HG03095 (cell line): ENCODE measurements around the gene PRUNE2.
A peak's percentile ranks its signal among the peaks of the same experiment; 100 is the strongest.

Experiments used
- ATAC-seq: cut with Tn5 transposase; IDR thresholded peaks from one replicate; pipeline ENCODE4 v1.9.1; 2021; ENCODE audit warnings: moderate library complexity; ENCODE audit not compliant: unreplicated experiment

PRUNE2 gene

DNA sequence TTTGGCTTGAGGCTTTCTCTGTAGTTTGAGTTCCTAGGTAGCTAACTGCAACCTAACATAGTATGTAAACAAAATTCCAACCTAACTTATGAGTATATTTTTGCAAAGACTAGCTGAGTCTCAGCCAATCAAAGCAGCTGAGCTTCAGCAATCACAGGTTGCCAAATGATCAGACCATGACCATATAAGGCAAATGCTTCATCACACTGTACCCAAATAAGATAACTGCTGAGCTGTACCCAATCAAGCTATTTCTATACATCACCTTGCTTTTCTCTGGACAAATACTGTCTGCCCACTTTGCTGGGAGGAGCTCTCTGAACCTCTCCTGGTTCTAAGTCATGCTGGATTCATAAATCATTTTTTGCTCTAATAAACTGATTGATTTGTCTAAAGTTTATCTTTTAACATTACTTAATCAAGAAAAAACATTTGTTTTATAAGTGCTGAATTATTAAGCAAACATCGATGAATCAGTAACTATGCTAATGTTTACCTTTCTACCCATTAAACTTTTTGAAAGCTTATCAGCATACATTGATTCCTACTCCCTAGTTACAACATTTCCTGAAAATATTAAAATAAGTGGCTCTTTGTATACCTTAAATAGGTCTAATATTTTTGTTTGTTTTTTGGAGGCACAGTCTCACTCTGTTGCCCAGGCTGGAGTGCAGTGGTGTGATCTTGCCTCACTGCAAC, 271.4 kb downstream of the PRUNE2 start:
- ATAC-seq = no peak

DNA sequence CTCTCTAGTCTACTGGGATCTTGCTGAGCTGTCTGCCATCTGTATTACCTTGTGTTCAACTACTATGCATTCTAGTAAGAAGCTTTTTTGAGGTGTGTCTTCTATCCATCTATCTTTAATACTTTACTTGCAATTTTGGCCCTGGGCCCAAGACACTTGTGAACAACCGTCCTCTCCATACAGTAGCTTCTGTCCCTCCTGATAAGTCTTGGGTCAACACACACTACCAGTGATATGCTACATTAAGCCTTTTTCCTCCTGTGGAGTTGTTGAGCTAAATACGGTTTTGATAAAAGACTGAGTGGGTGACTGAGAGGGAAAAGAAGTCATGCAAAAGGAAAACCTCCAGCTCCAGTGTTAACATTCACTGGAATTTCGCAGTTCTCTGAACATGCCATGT, 275.0 kb downstream of the PRUNE2 start:
- ATAC-seq = no peak

DNA sequence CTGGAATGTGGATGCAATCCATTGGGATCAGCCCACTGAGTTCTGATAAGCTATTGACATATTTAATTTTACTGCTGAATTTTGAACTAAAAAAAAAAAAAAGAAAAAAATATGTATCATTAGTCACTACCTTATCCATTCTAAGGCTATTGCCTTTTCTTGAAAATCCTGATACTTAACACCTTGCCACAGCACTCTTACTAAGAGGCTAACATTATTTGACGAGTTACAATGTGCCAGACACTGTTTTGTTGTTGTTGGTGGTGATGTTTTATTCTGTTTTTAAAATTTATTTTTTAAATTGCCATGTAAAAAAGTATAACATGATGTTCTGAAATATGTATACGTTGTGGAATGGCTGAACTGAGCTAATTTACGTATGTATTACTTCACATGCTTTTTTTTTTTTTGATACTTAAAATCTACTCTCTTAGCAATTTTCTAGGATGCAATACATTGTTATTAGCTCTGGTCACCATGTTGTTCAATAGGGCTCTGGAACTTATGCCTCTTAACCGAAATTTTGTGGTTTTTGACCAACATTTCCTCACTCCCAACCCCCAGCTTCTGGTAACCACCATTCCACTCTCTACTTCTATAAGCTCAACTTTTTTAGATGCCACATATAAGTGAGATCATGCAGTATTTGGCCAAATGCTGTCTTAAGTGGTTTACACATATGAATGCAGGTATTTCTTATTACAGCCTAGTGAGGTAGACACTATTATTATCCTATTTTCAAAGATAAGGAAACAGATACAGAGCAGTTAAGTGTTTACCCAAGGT, 276.5 kb downstream of the PRUNE2 start:
- ATAC-seq = no peak

DNA sequence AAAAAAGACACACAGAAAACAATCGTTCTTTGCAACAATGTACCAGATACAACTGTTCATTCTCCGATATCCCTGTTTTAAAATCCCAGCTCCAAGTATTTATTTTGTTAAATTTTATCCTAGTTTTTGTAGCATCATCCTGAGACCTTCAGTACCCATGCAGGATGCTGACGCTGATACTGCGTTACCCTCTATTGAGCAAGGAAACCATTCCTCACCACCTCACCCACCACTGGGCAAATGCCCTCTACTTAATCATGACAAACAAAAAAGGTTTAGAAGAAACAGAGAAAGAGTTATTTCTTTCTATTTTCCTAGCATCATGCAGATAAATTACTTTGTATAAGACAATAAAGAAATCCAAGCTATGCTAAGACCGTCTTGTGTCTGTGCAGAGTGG, 277.8 kb downstream of the PRUNE2 start:
- no peak for ATAC-seq

DNA sequence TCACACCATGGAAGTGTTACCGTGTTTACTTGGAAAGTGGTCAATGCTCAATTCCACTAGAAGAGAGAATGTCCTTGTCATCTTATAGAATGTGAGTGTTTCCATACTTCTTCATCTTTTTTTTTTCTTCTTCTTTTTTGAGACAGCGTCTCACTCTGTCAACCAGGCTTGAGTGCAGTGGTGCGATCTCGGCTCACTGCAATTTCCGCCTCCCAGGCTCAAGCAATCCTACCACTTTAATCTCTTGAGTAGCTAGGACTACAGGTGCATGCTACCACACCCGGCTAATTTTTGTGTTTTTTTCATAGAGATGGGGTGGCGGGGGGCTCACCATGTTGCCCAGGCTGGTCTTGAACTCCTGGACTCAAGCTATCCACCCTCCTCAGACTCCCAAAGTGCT, 278.9 kb downstream of the PRUNE2 start:
- no peak for ATAC-seq

DNA sequence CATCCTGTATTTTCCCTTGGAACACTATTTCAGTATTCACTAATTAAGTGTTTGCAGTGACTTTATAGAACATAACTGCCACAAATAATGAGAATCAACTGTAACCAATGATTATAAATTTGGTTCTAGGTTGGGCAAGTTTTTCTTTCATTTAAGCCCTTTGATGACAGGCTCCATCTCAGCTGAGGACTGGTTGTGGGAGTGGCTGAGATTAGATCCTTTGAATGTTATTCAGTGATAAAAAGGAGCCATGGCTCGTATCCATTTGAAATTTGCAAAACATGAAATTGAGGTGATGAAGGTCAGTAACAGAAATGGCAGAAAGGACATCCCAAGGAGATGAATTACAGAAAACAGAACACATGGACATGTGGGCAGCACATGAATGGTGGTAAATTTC, 279.8 kb downstream of the PRUNE2 start:
- ATAC-seq = no peak

DNA sequence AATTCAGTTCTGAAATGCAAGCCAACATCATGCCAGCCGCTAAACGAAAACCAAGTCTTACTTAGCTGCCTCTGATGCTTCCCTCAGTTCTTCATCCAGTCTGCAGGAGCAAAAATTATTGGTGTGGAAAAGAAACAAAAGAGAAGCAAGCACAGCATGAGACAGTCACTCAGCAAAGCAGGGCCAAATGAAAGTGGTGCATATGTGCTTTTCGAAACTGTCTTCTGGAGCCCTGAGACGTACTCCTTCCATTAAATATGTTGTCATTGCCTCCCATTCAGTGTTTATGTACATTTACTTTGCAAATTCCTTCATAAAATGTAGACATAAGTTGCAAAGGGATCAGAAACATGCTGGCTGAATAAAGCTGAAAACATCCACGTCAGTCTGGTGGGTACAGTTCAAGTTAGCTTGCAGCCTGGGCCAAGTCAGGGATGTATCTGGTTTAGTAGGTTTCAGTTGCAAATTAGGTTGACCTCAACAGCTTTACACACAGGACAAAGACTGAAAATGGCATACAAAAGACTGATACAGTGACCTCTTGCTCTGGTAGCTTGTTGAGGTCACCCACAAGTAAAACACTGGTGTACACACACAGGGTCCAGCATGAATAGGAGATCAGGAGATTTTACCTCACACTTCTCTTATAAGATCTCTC, 281.4 kb downstream of the PRUNE2 start:
- peak; percentile 87 for ATAC-seq

DNA sequence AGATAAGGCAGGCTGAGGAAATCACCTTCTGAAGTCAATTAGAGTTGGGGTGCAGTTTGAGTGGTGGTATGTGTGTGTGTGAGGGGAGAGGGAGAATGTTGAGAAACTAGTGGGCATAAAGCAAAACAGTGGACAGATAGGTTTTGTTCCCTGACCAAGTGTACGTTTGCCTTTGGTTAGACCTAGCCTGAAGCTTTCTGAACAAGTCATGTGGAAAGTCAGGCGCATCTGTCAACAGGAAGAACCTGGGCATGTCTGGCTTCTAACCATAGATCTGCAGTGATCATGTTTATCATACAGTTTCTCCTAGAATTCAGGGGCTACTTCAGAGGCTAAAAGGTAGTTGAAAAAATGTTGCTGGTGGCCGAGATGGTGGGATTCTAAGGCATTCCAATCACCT, 284.9 kb downstream of the PRUNE2 start:
- ATAC-seq = no peak

DNA sequence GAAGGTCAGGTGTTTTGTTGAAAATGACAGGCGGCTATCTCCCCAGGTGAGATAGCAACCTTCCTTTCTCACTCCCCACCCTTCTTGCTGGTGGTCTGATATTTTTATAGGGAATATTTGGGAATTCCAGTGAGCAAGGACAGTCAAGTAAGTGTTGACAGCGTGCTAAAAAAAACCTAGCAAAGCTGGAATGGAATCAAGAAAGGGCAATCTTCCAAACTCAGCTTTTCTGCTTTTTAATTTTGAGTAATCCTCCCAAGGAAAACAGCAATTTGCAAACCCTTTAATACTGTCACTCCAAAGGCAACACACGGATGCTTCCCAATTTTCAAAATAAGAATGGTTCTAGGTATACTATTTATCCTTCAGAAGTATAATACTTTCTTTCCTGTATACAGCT, 285.3 kb downstream of the PRUNE2 start:
- no peak for ATAC-seq

DNA sequence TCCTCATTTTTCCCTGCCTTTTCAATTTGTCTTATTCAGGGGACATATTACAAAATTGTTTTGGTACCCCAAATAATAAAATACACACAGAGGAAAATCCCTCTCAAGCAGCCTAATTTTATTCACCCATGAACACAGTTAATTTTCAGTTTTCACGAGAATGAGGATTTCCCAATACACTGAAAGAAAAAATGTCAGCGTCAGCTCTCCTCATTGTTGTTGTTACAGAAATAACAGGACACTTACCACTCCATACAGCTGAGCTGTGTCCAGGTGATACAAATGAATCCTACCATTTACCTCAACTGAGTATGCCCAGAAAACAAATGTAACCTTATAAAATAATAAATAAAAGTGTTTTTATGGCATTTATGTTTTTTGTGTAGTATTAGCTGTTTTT, 286.3 kb downstream of the PRUNE2 start:
- ATAC-seq = no peak

DNA sequence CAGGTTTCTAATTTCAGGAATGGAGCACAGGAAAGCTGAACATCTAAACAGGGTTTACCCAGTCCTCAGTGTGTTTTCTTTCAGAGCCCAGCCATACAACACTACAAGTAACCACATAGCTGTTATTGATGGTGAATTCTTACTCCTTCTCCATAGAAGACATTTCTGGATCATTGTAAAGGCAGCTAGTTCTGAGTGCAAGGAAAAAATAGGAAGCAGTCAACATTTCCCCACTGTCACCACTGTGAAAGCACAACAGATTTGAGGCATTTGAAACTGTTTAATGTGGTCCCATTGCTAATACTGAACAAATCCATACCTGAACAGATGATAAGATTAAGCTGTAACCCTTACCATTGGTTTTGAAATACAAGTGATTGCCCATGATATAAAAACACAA, 286.7 kb downstream of the PRUNE2 start:
- no peak for ATAC-seq

DNA sequence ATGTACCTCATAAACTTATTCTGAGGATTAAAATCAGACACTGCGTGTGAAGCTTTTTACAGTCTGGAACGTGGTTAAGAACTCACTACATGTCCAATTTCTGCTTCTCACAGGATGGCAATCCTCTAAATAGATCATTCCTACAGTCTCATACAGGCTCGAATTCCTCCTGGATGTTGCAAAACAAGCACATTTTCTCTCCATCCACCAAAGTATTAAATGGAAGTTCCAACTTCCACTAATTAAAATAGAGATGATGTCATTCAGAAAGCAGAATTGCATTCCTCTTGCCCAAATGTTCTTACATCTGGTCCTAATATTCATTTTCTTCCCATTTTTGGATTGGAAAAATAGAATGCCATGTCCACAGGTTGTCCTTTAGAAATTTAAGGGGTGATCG, 287.2 kb downstream of the PRUNE2 start:
- no peak for ATAC-seq

DNA sequence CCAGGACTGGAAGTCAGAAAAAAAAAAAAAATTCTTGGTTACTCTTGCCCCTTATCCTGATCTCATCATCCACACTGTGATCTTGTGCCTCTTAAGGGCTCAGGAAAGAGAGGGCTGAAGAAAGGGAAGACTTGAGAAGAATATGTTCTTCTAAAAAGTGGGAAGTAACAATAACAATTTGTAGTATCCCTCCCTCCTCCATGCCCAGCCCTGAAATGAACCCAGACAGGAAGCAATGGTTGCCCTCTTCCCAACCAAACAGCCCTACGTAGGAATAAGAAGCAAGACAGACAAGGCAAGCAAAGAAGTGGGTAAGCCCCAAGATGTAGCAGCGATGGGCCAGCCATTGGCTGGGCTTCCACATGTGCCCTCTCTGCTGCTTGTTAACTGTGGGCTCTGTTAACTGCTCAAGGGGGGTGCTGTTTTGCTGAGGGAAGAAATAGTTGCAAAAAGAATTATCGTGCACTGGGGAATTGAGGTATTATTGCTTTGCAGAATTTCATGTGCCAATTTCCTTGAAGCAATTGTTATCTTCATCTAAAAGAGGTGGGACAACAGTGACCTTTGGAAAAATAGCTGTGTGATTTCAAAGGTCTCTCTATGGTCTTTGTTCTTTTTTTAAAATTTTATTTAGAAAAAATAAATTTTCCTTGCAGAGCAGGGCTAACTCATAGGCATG, 288.3 kb downstream of the PRUNE2 start:
- ATAC-seq = no peak

DNA sequence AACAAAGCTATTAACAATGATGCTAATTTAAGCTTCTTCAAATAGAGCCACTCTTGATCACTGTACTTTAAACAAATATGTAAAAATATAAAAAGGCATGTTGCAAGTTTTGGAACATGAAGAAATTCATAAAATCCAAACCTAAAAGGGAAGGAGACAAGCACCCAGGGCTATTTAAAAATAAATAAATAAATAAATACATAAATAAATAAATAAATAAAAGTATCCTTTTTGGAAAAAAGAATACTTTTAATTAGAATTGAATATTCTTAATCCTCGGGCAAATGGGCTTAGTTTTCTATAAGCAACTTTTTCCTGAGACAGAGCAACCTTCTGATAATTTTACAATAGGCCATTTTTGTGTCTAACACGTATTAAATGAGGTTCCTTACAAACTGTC, 289.1 kb downstream of the PRUNE2 start:
- no peak for ATAC-seq

DNA sequence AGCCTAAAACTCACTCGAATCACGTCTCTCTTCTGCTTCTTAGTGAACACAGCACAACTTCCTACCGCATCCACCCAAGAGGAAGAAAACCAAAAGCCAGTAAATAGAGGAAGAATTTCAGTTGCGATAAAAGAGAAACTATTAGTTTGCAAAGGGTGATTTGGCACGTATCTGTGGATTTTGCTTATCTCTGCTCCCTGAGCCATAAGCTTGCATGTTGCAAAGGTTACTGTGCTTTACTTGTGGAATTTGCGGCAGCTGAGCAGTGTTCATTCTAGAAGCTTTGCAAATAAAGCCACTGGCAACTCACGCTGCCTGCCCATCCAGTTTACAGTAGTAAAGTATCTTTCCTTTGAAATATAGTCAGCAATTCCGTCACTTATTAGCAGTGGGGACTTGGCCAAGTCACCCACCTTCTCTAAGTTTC, 290.7 kb downstream of the PRUNE2 start:
- no peak for ATAC-seq

DNA sequence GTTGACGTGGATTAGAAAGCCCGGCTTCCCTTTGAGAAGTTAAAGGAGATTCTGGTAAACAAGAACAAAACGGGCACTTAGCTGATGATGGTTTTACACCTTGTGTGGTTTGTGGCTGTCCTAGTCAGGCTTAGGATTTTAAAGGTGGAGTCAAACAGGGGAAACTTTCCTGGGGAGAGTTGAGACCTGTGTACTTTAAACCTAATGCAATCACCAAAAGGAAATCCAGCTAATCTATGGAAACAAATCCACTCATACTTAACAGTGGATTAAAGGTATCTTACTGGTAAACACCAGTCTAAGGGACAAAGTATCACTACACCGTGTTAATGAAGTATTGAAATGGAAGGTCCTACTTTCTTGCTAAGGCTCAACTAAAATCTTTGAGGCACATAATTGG, 291.9 kb downstream of the PRUNE2 start:
- ATAC-seq = no peak

DNA sequence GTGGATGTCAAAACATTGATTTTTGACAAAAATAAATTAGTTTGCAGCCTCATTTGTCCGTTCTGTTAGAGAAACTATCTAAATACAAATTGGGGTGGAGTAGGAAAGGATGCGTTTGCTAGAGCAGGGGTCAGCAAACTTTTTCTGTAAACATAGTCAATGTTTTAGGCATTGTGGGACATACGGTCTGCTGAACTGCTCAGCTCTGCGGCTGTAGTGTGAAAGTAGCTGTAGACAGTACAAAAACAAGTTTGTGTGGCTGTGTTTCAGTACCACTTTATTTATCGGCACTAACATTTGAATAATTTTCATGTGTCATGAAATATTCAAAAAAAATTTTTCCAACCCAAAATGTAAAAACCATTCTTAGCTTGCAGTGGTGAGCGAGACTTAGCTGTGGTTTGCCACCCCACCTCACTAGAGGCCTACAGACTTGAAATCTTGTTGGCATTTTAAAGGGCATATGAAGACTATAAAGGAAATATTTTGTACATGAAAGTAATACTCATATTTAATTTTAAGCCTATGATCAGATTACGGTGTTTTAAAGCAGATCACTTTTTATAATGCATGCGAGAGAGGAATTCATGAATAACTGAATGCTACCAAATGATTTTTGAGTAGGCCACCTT, 292.6 kb downstream of the PRUNE2 start:
- ATAC-seq = no peak

DNA sequence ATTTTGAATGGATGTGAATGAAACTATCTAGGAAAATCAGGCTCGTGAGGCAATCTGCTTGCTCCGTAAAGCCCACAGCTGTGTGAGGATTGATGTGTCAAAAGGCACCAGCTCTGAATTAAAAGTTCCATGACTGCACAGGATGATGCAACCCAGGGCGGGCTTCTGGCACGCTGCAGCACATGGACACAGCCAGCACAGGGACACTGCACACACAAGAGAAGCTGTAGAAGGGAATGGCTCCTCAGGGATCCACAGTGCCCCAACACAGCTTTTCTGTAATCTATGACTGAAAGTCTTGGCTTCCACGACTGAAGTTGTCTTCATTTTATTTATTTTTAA, 295.9 kb downstream of the PRUNE2 start:
- no peak for ATAC-seq

DNA sequence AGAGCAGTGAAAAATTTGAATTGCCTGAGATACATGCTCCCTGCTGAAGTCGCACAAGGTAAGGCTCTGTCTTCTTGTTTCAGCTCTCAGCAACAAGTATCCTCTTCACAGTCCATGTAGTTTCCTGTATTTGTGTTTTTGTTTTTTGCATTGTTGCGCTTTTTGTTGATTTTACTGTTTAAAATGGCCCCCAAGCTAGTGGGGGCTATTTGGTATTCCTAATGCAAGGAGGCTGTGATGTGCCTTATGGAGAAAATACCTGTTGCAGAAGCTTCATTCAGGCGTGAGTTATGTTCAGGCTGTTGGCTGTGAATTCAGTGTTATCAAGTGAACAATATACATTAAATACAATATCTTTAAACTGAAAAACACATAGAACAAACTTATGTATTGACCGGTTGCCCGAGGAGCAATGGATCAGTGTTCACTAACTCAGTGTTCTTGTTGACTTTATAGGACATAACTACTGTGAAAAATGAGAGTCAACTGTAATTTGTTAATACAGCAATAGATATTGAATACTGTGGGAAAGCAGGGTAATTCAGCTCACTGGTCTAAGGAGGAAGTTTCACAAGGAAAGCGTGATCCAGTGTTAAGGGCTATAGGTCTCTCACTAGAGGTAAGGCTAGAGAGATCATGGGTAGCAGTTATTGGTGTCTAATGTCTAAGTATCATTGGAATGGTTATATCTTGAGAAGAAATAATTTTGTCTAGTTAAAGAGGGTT, 296.5 kb downstream of the PRUNE2 start:
- ATAC-seq = no peak

DNA sequence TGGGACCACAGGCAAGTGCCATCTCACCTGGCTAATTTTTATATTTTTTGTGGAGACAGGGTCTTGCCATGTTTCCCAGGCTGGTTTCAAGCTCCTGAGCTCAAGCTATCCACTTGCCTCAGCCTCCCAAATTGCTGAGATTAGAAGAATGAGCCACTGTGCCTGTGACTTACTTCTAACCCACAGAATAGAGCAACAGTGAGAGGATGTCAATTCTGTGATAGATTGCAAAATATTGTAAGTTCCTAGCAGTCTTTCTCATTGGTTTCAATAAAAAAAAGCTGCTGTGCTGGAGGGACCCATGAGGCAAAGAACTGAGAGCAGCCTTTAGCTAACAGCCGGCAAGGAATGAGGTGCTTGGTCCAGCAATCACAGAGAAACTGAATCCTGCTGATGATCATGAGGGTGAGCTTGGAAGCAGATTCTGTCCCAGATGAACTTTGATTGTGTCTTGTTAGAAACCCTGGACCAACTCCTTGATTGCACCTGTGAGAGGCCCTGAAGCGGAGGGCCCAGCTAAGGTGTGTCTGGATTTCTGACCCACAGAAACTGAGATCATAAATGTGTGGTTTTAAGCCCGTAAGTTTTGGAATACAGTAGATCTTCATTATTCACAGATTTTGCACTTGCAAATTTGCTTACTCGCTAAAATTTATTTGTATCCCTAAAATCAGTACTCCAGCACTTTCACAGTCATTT, 297.2 kb downstream of the PRUNE2 start:
- no peak for ATAC-seq
